Endothelial cell of umbilical vein (primary cell): ENCODE data around the gene RLN3. TPM values are rescaled to one million over a fixed set of nuclear protein-coding genes. Genes with fewer than 3 reads are reported as not detected.
A peak's percentile ranks its signal among the peaks of the same experiment; 100 is the strongest.
"Not testable (repeated sequence)": the region's sequence is repeated elsewhere in the genome, so short reads cannot be mapped to it uniquely, and the experiment has no call there.

Source experiments
- BruUV-seq: library from RNA; stranded (reverse); fragments of 400-500 nt; replicated peaks from 2 replicates; lab custom pipeline; 2021; lab: Mats Ljungman, UMichigan
- CTCF ChIA-PET: fragments of 300-600, 350-600 bp; sonication (Branson Sonifier 250); formaldehyde crosslinking; loops from one replicate; lab custom pipeline; 2021; ENCODE audit warnings: antibody characterized with exemption, inconsistent platforms; lab: Charles Lee
- POLR2A ChIA-PET: fragments of 300-600, 350-600 bp; sonication (Branson Sonifier 250); formaldehyde crosslinking; loops from one replicate; lab custom pipeline; 2021; ENCODE audit warnings: antibody characterized with exemption, inconsistent platforms; lab: Charles Lee
- DNase-seq: peaks from one replicate; pipeline ENCODE4 v3.0.0-alpha.2; 2011; ENCODE audit warnings: low read depth, low spot score
- FAIRE-seq: peaks from 2 replicates; lab custom pipeline; 2011; peaks lifted over from hg19 to GRCh38; lab: Jason Lieb, UNC
- H2AFZ ChIP-seq: 2 replicates; pipeline ENCODE4 v1.6.0; 2012; ENCODE audit warnings: low read depth, low read length, control low read depth, inconsistent platforms
- H3K27ac ChIP-seq: 2 replicates; pipeline ENCODE4 v1.5.1; 2011; ENCODE audit warnings: low read depth, mild to moderate bottlenecking, control low read depth, low read length, moderate library complexity; ENCODE audit not compliant: insufficient read depth
- H3K27me3 ChIP-seq, 2 experiments: 2 replicates each; pipeline versions ENCODE4 v1.6.0 to v1.6.1; 2011; ENCODE audit warnings: low read length in 2 of 2, mixed read lengths in 1 of 2; ENCODE audit not compliant: control insufficient read depth in 2 of 2, insufficient read depth in 2 of 2
- H3K36me3 ChIP-seq, 2 experiments: 2 replicates in 1 of 2; 3 replicates in 1 of 2; pipeline ENCODE4 v1.5.1; 2011; ENCODE audit warnings: low read length in 2 of 2, mild to moderate bottlenecking in 1 of 2, moderate library complexity in 1 of 2; ENCODE audit not compliant: control insufficient read depth in 2 of 2, insufficient read depth in 2 of 2; ENCODE audit errors: extremely low read depth in 1 of 2
- H3K4me1 ChIP-seq: 3 replicates; pipeline ENCODE4 v1.5.1; 2011; ENCODE audit warnings: mild to moderate bottlenecking, low read length; ENCODE audit not compliant: control insufficient read depth, insufficient read depth; ENCODE audit errors: extremely low read depth
- H3K4me2 ChIP-seq: 2 replicates; pipeline ENCODE4 v1.6.1; 2011; ENCODE audit warnings: low read length, control low read depth, mixed read lengths; ENCODE audit not compliant: insufficient read depth
- H3K4me3 ChIP-seq, 3 experiments: fragments of 200-600 bp in 1 of 3; sonication (generic), shearing (Covaris generic) in 1 of 3; replicated peaks in 1 of 3; 2 replicates each; pipeline ENCODE4 v1.5.1; 2011 to 2016; ENCODE audit warnings: control low read depth in 3 of 3, low read length in 3 of 3, mild to moderate bottlenecking in 2 of 3, inconsistent platforms in 1 of 3, low read depth in 1 of 3, moderate library complexity in 1 of 3; ENCODE audit not compliant: insufficient read depth in 1 of 3
- H3K79me2 ChIP-seq: 2 replicates; pipeline ENCODE4 v1.6.0; 2012; ENCODE audit warnings: low read length, inconsistent platforms; ENCODE audit not compliant: control insufficient read depth, insufficient read depth
- H3K9ac ChIP-seq: replicated peaks from 2 replicates; pipeline ENCODE3; 2011; ENCODE audit warnings: low read length, control low read depth; ENCODE audit not compliant: insufficient read depth; ENCODE audit errors: extremely low read depth
- H3K9me1 ChIP-seq: replicated peaks from 3 replicates; pipeline ENCODE4 v1.6.0; 2011; ENCODE audit warnings: mild to moderate bottlenecking, low read length; ENCODE audit not compliant: control insufficient read depth, insufficient read depth; ENCODE audit errors: extremely low read depth
- H3K9me3 ChIP-seq: replicated peaks from 2 replicates; pipeline ENCODE4 v1.5.1; 2012; ENCODE audit warnings: low read length, inconsistent platforms; ENCODE audit not compliant: control insufficient read depth, insufficient read depth
- H4K20me1 ChIP-seq: replicated peaks from 2 replicates; pipeline ENCODE3; 2011; ENCODE audit warnings: mild to moderate bottlenecking, low read length; ENCODE audit not compliant: control insufficient read depth, insufficient read depth; ENCODE audit errors: extremely low read depth
- CTCF ChIP-seq, 2 donors: IDR thresholded peaks; 1 replicate in 1 of 2; 2 replicates in 1 of 2; pipeline ENCODE4 v1.5.1; 2011; ENCODE audit warnings: low read length in 2 of 2, mild to moderate bottlenecking in 2 of 2, moderate library complexity in 2 of 2, control low read depth in 1 of 2, inconsistent platforms in 1 of 2, low read depth in 1 of 2; ENCODE audit not compliant: insufficient read depth in 1 of 2; ENCODE audit errors: extremely low read depth in 1 of 2
- dilution Hi-C: fragments of 300-500 bp; cut with MboI; formaldehyde crosslinking; loops from one replicate; pipeline ENCODE4 v1.15.0; 2019; ENCODE audit warnings: low sequenced_read_pairs; ENCODE audit not compliant: extremely low pct_ligation_motif_present
- intact Hi-C: fragments of 100-400 bp; cut with micrococcal nuclease; formaldehyde crosslinking; loops from one replicate; pipeline ENCODE4 v1.10.0; 2022
- polyA plus RNA-seq, 4 experiments: library from polyadenylated mRNA; depleted of rRNA in 3 of 4; stranded (reverse) in 3 of 4; unstranded in 1 of 4; fragments of >200 nt; gene quantifications; 2 replicates each; pipeline versions ENCODE4 v1.2.1 to v1.2.3, GENCODE V29; 2011 to 2012; ENCODE audit warnings: missing spikeins in 1 of 4
- total RNA-seq: library from RNA; stranded (reverse); gene quantifications from 2 replicates; pipeline ENCODE4 v1.2.3, GENCODE V29; 2021

Gene RLN3
- total and polyA plus RNA-seq, 2 donors (not counting 3 experiments of a cell fraction or from before 2014, with no cell fraction given): not detected

DNA sequence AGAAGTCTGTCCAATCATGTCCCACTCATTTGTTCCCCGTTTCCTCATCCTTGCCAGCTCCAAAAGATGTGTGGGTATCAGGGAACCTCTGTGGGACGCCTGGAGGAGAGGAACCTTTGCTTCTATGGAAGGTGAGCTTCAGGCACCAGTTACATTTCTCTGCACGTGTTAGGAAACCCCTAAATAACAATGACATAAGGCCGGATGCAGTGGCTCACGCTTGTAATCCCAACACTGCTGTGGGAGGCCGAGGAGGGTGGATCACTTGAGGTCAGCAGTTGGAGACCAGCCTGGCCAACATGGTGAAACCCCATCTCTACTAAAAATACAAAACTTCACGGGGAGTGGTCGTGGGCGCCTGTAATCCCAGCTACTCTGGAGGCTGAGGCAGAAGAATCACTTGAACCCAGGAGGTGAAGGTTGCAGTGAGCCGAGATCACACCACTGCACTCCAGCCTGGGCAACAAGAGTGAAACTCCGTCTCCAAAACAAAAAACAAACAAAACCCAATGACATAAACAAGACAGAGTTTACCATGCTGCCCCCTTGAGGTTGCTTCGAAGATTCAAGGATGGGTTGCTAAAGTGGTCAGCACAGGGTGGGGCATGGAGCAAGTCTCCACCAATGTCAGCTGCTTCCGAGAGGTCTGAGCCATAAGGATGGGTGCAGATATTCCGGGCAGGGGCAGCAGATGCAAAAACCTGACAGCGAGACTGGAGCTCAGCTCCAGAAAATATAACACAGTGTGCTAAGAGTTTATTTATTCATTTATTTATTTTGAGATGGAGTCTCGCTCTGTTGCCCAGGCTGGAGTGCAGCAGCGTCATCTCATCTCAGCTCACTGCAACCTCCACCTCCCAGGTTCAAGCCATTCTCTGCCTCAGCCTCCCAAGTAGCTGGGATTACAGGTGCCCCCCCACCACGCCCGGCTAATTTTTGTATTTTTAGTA lies 15.0 kb downstream of the RLN3 start:
- H3K9me3 ChIP-seq, H3K27me3 ChIP-seq, H3K4me1 ChIP-seq, H3K36me3 ChIP-seq, BruUV-seq, H3K79me2 ChIP-seq, H3K9me1 ChIP-seq, H3K4me3 ChIP-seq, dilution Hi-C loops, H4K20me1 ChIP-seq, H3K4me2 ChIP-seq: not testable (repeated sequence)
- Histone ChIP-seq H3K9ac (peak overlapping the region; percentile 13), H2AFZ (peak overlapping the region; percentile 48), H3K27ac (peak overlapping the region; percentile 48)
- CTCF ChIA-PET: interaction anchor here (0.7 to 3.8 kb wide), 20 partner anchors 9 to 163 kb away, joined by 3 to 22 read pairs (median 4); partner anchors contain the start of genes ASF1B, IL27RA, RFX1 and RLN3
- FAIRE-seq (peak; percentile 69), DNase-seq (peak; percentile 78)
- intact Hi-C loops: loop anchor here (1.0 to 10.0 kb wide), 4 partner anchors 36 to 448 kb away; partner anchors contain the start of genes DCAF15 and RFX1
- TF ChIP-seq CTCF (IDR thresholded peaks at IDR 0.05; ENCODE audit: extremely low read depth in 1 of 2, insufficient read depth in 1 of 2, low read depth in 1 of 2, low read length in 2 of 2): peak; percentile 59 to 63
- POLR2A ChIA-PET: interaction anchor here (0.7 kb wide), 1 partner anchor 819 kb away, joined by 3 read pairs; no protein-coding TSS in a partner anchor

DNA sequence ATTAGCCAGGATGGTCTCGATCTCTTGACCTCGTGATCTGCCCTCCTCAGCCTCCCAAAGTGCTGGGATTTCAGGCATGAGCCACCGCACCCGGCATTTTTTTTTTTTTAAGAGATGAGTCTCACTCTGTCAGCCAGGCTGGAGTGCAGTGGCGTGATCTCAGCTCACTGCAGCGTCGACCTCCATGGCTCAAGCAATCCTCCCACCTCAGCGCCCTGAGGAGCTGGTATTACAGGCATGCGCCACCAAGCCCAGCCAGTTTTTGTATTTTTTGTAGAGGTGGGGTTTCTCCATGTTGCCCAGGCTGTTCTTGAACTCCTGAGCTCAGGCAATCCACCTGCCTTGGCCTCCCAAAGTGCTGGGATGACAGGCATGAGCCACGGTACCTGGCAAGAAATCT lies 19.9 kb downstream of the RLN3 start:
- dilution Hi-C loops, H3K79me2 ChIP-seq, H3K4me2 ChIP-seq, BruUV-seq, H3K9ac ChIP-seq, H2AFZ ChIP-seq, H3K36me3 ChIP-seq, H3K27me3 ChIP-seq, H3K4me3 ChIP-seq, H3K9me1 ChIP-seq, H3K9me3 ChIP-seq, FAIRE-seq, H3K4me1 ChIP-seq, H4K20me1 ChIP-seq, DNase-seq, H3K27ac ChIP-seq: not testable (repeated sequence)
- intact Hi-C loops: loop anchor here (10.0 kb wide), 1 partner anchor 453 kb away; no protein-coding TSS in a partner anchor
- POLR2A ChIA-PET: interaction anchor here (0.6 kb wide), 1 partner anchor 211 kb away, joined by 5 read pairs; no protein-coding TSS in a partner anchor
- CTCF ChIA-PET: interaction anchor here (0.7 to 6.4 kb wide), 13 partner anchors 9 to 169 kb away, joined by 3 to 58 read pairs (median 4); partner anchors contain the start of genes DCAF15, IL27RA and MISP3
